Ishikawa (cell line): Measurements from ENCODE around the gene PRRC2B.

Source experiments
- CEBPB ChIP-seq: IDR thresholded peaks from 2 replicates; pipeline ENCODE4 v1.6.1; 2012
- EP300 ChIP-seq: IDR thresholded peaks from 2 replicates; pipeline ENCODE4 v1.6.1; 2012; ENCODE audit warnings: borderline replicate concordance
- FOXM1 ChIP-seq: IDR thresholded peaks from 2 replicates; pipeline ENCODE4 v1.6.1; 2012; ENCODE audit warnings: low read depth, borderline replicate concordance
- MAX ChIP-seq: IDR thresholded peaks from 2 replicates; pipeline ENCODE4 v1.6.1; 2012
- NFIC ChIP-seq: IDR thresholded peaks from 2 replicates; pipeline ENCODE4 v1.6.1; 2012
- TAF1 ChIP-seq: IDR thresholded peaks from 2 replicates; pipeline ENCODE4 v1.6.1; 2012; ENCODE audit warnings: low read depth, mild to moderate bottlenecking

GRCh38 chr9:131402073-131402472 is 8.2 kb downstream of the PRRC2B start:
- TF ChIP-seq TAF1 (no peak), MAX (no peak), CEBPB (no peak), NFIC (no peak), EP300 (no peak), FOXM1 (no peak)
